Left ventricle myocardium inferior (tissue), 1 donor: ENCODE data around the gene TCP10L. TPM values are rescaled to one million over a fixed set of nuclear protein-coding genes. Genes with fewer than 3 reads are reported as not detected.

Experiments
- DNase-seq: peaks from one replicate; pipeline ENCODE4 v3.0.0-alpha.2; 2020
- H3K27ac ChIP-seq: fragments of 200-600 bp; replicated peaks from 2 replicates; pipeline ENCODE4 v1.8.0; 2021
- H3K27me3 ChIP-seq: fragments of 200-600 bp; 2 replicates; pipeline ENCODE4 v1.8.0; 2021; ENCODE audit warnings: low read depth
- H3K36me3 ChIP-seq: fragments of 200-600 bp; 2 replicates; pipeline ENCODE4 v1.8.0; 2021
- H3K4me1 ChIP-seq: fragments of 200-600 bp; 2 replicates; pipeline ENCODE4 v1.8.0; 2021
- H3K4me3 ChIP-seq: fragments of 200-600 bp; 2 replicates; pipeline ENCODE4 v1.8.0; 2021; ENCODE audit warnings: mild to moderate bottlenecking, moderate library complexity
- H3K9me3 ChIP-seq: fragments of 200-600 bp; replicated peaks from 2 replicates; pipeline ENCODE4 v1.8.0; 2021
- intact Hi-C: fragments of 100-400 bp; cut with micrococcal nuclease; formaldehyde crosslinking; loops from one replicate; pipeline ENCODE4 v1.11.0; 2022
- total RNA-seq: library from RNA; stranded (reverse); fragmentation: NEBNext Ultra II Directional; extraction: Animal tissue kit (Norgen Biotek cat#: 25700); gene quantifications from one replicate; pipeline ENCODE4 v1.2.1, GENCODE V29; 2021
- TF ChIP-seq, protein P1 (sequence below): fragments of 200-600 bp; IDR thresholded peaks from 2 replicates; pipeline ENCODE4 v1.8.0; 2021; ENCODE audit warnings: antibody characterized with exemption, mild to moderate bottlenecking, borderline replicate concordance
- donor health status: DM: no; HTN: yes; CAD: no; lungs with severe emphysema.

Gene TCP10L
- total RNA-seq, 1 donor from 2014 or later = 3.0 TPM

DNA sequence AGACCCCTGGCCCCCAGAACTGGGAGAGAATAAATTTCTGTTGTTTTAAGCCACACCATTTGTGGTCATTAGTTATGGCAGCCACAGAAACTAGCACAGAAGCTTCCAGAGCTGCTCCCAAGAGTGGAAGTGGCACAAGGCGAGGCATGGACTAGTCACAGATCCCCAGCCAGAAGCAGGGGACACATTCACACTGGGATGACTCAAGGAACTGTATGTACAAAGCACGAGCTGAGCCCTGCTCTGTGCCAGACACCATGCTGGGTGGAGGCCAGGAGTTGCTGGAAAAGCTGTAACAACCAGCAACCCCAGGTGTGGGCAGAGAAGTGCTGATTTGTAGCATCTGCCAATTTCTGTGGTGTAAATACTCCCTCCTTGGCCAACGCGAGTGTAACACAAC is 55.6 kb downstream of the TCP10L start:
- H3K4me1 ChIP-seq = peaks cover 13% of the 10 kb centered on the region
- TF ChIP-seq, protein P1, sequence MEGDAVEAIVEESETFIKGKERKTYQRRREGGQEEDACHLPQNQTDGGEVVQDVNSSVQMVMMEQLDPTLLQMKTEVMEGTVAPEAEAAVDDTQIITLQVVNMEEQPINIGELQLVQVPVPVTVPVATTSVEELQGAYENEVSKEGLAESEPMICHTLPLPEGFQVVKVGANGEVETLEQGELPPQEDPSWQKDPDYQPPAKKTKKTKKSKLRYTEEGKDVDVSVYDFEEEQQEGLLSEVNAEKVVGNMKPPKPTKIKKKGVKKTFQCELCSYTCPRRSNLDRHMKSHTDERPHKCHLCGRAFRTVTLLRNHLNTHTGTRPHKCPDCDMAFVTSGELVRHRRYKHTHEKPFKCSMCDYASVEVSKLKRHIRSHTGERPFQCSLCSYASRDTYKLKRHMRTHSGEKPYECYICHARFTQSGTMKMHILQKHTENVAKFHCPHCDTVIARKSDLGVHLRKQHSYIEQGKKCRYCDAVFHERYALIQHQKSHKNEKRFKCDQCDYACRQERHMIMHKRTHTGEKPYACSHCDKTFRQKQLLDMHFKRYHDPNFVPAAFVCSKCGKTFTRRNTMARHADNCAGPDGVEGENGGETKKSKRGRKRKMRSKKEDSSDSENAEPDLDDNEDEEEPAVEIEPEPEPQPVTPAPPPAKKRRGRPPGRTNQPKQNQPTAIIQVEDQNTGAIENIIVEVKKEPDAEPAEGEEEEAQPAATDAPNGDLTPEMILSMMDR = no peak
- no peaks in the 10 kb centered on the region for H3K36me3 ChIP-seq
- no peak for DNase-seq
- no peak overlapping the region for H3K27ac ChIP-seq
- no peaks in the 10 kb centered on the region for H3K9me3 ChIP-seq
- H3K4me3 ChIP-seq = no peak overlapping the region
- intact Hi-C loops = no loop called here
- no peaks in the 10 kb centered on the region for H3K27me3 ChIP-seq

DNA sequence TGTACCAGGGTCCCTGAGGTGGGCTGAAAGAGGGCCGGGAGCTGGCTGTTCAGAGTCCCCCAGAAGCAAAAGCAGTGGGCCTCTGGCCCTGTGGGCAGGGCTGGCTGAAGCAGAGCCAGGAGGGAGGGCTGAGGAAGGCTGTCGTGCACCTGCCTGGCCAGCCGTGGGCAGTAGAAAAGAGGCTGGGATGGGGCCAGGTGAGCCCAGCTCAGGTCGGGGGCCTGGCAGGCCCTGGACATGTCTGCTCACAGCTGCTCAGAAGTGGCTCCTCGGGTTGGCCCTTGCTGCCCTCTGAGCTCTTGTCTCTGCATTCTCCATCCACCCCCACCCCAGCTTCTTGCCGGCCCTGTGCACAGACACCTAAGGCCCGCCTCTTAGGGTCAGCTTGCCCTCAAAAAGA is 60.0 kb downstream of the TCP10L start:
- H3K27ac ChIP-seq = peak overlapping the region; percentile 91
- intact Hi-C loops = no loop called here
- no peaks in the 10 kb centered on the region for H3K9me3 ChIP-seq
- no peaks in the 10 kb centered on the region for H3K36me3 ChIP-seq
- no peaks in the 10 kb centered on the region for H3K27me3 ChIP-seq
- TF ChIP-seq, protein P1 = no peak
- peaks cover 54% of the 10 kb centered on the region for H3K4me1 ChIP-seq
- no peak for DNase-seq
- no peak overlapping the region for H3K4me3 ChIP-seq

DNA sequence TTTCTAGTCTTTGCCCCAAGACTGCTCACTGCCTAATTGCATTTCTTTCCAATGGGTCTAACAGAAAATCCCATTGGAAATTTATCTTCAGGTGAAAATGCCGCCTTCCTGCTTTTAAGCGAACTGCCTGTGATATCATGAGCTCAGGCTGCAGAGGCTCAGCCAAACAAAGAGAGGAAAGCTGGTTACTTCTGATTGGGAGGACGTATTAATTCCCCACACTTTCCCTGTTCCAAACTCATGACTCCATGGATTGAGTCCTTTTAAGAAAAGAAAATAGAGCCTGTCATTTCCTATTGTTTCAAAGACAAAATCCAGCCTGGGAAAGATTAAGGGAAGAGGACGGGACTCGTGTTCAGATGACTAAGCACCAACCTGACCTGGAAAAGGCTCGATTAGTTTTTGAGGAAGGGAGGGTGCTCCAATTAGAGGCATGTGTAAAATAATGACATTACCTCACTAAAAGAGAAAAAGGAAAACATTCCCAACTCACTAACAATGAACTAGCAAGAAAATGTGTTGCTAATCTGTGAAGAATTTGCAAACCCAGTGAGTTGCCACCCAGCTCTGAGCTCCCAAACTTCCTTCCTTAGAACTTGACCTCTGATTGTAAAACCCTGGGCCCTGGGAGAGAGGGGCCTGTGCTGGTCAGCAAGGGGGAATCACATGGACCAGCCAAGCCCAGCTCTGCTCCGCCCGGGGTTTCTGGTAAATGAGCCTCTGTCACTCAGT is 61.2 kb downstream of the TCP10L start:
- no peaks in the 10 kb centered on the region for H3K27me3 ChIP-seq
- intact Hi-C loops = no loop called here
- no peaks in the 10 kb centered on the region for H3K36me3 ChIP-seq
- TF ChIP-seq, protein P1 = no peak
- peak overlapping the region; percentile 91 for H3K27ac ChIP-seq
- no peak overlapping the region for H3K4me3 ChIP-seq
- H3K4me1 ChIP-seq = peaks cover 63% of the 10 kb centered on the region
- no peaks in the 10 kb centered on the region for H3K9me3 ChIP-seq
- peak; percentile 41 for DNase-seq

Other genes starting within 250 kb of the TCP10L start
- gene URB1, start 192.5 kb downstream of the TCP10L start, total RNA-seq = 13.8 TPM
- gene EVA1C, start 172.8 kb downstream of the TCP10L start, total RNA-seq = 13.9 TPM
- 20.2 TPM for gene CFAP298, start 26.9 kb upstream of the TCP10L start, total RNA-seq
- gene SYNJ1, start 142.5 kb upstream of the TCP10L start, total RNA-seq = 12.3 TPM
- gene PAXBP1, start 186.2 kb upstream of the TCP10L start, total RNA-seq = 10.7 TPM